K562 (cell line): ENCODE data around the gene MALRD1. TPM values are rescaled to one million over a fixed set of nuclear protein-coding genes. Genes with fewer than 3 reads are reported as not detected.

ENCODE experiments used
- ATAC-seq: fragments of 200-7000 bp; cut with Tn5 transposase; 3 replicates; pipeline ENCODE4 v1.9.1; 2020; ENCODE audit warnings: moderate library complexity
- BruUV-seq: library from RNA; stranded (reverse); fragments of 400-500 nt; replicated peaks from 2 replicates; lab custom pipeline; 2021; lab: Mats Ljungman, UMichigan
- CTCF ChIA-PET: fragments of 300-600 bp; formaldehyde crosslinking; extraction: SDS; loops from one replicate; lab custom pipeline; 2021; ENCODE audit warnings: low intra/inter-chr PET ratio; lab: Yijun Ruan, JAX
- POLR2A ChIA-PET: fragments of 300-600, 350-650 bp; sonication (Branson Sonifier 250); formaldehyde crosslinking; extraction: SDS; loops from one replicate; lab custom pipeline; 2021; ENCODE audit warnings: antibody characterized with exemption, inconsistent platforms; lab: Yijun Ruan, JAX
- DNase-seq, 4 experiments: peaks; one replicate each; pipeline versions ENCODE4 v3.0.0 to v3.0.0-alpha.2; 2011 to 2018; ENCODE audit warnings: low spot score in 3 of 4, mixed read lengths in 3 of 4; ENCODE audit errors: extremely low read depth in 1 of 4
- FAIRE-seq: peaks from 2 replicates; lab custom pipeline; 2011; peaks lifted over from hg19 to GRCh38; lab: Jason Lieb, UNC
- H2AFZ ChIP-seq: 2 replicates; pipeline ENCODE4 v1.6.0; 2011; ENCODE audit warnings: low read depth, low read length, control low read depth, inconsistent platforms
- H3K27ac ChIP-seq: fragments of 200-600 bp; 3 replicates; pipeline ENCODE4 v1.8.0; 2011; ENCODE audit warnings: low read depth, mild to moderate bottlenecking, control low read depth, inconsistent platforms, low read length, moderate library complexity, mixed read lengths; ENCODE audit errors: extremely low read depth
- H3K27me3 ChIP-seq, 2 experiments: fragments of 300-600 bp in 1 of 2; 2 replicates in 1 of 2; 3 replicates in 1 of 2; pipeline versions ENCODE4 v1.6.0 to v1.8.0; 2011; ENCODE audit warnings: inconsistent platforms in 2 of 2, low read length in 2 of 2, mild to moderate bottlenecking in 1 of 2, mixed read lengths in 1 of 2, moderate library complexity in 1 of 2; ENCODE audit not compliant: control insufficient read depth in 2 of 2, insufficient read depth in 2 of 2
- H3K36me3 ChIP-seq: fragments of 300-600 bp; 3 replicates; pipeline ENCODE4 v1.8.0; 2011; ENCODE audit warnings: mild to moderate bottlenecking, low read length, inconsistent platforms; ENCODE audit not compliant: control insufficient read depth, insufficient read depth
- H3K4me1 ChIP-seq, 2 experiments: fragments of 200-600 bp in 1 of 2; replicated peaks in 1 of 2; 2 replicates in 1 of 2; 3 replicates in 1 of 2; pipeline versions ENCODE4 v1.5.1 to v1.8.0; 2011; ENCODE audit warnings: inconsistent platforms in 2 of 2, low read length in 2 of 2, mild to moderate bottlenecking in 1 of 2, mixed read lengths in 1 of 2, moderate library complexity in 1 of 2; ENCODE audit not compliant: control insufficient read depth in 2 of 2, insufficient read depth in 2 of 2
- H3K4me2 ChIP-seq: 2 replicates; pipeline ENCODE4 v1.6.1; 2011; ENCODE audit warnings: low read length, control low read depth, inconsistent platforms, mixed read lengths; ENCODE audit not compliant: insufficient read depth
- H3K4me3 ChIP-seq: fragments of 200-600 bp; sonication (generic), shearing (Covaris generic); 2 replicates; pipeline ENCODE4 v1.5.1; 2016; ENCODE audit warnings: control low read depth, inconsistent platforms
- H3K79me2 ChIP-seq: fragments of 200-600 bp; 3 replicates; pipeline ENCODE4 v1.8.0; 2011; ENCODE audit warnings: low read length, inconsistent platforms; ENCODE audit not compliant: control insufficient read depth, insufficient read depth
- H3K9ac ChIP-seq, 2 experiments: 2 replicates each; pipeline versions ENCODE4 v1.6.0 to v1.6.1; 2011; ENCODE audit warnings: low read depth in 2 of 2, low read length in 2 of 2, control low read depth in 1 of 2, inconsistent platforms in 1 of 2, mild to moderate bottlenecking in 1 of 2, mixed read lengths in 1 of 2; ENCODE audit not compliant: insufficient read depth in 1 of 2
- H3K9me1 ChIP-seq: one replicate; pipeline ENCODE4 v1.6.0; 2011; ENCODE audit warnings: inconsistent platforms, mild to moderate bottlenecking, low read length, moderate library complexity; ENCODE audit not compliant: control insufficient read depth, insufficient read depth
- H3K9me3 ChIP-seq: replicated peaks from 2 replicates; pipeline ENCODE4 v1.5.1; 2011; ENCODE audit warnings: low read depth, low read length, inconsistent platforms; ENCODE audit not compliant: control insufficient read depth, insufficient read depth
- H4K20me1 ChIP-seq: replicated peaks from 2 replicates; pipeline ENCODE4 v1.6.1; 2011; ENCODE audit warnings: low read length, inconsistent platforms, mixed read lengths; ENCODE audit not compliant: control insufficient read depth, insufficient read depth
- EWSR1 ChIP-seq: fragments of 450-650 bp; IDR thresholded peaks from 2 replicates; pipeline ENCODE4 v1.6.1; 2018; ENCODE audit warnings: borderline replicate concordance, mild to moderate bottlenecking, low read depth, moderate library complexity; ENCODE audit not compliant: partially characterized antibody
- FIP1L1 ChIP-seq: fragments of 200-400 bp; formaldehyde crosslinking; IDR thresholded peaks from 2 replicates; pipeline ENCODE4 v1.6.1; 2018; ENCODE audit warnings: mild to moderate bottlenecking, low read depth, low read length; ENCODE audit not compliant: poor library complexity, severe bottlenecking
- NFXL1 ChIP-seq: fragments of 450-650 bp; formaldehyde crosslinking; IDR thresholded peaks from 2 replicates; pipeline ENCODE4 v1.4.0; 2021; ENCODE audit warnings: mild to moderate bottlenecking
- RBBP5 ChIP-seq: fragments of 200-600 bp; sonication (generic); IDR thresholded peaks from 2 replicates; pipeline ENCODE4 v1.6.1; 2012; ENCODE audit warnings: borderline replicate concordance, mild to moderate bottlenecking, low read length, control low read depth, inconsistent platforms; ENCODE audit not compliant: insufficient read depth, poor library complexity, severe bottlenecking
- RBM25 ChIP-seq: fragments of 200-400 bp; formaldehyde crosslinking; IDR thresholded peaks from 2 replicates; pipeline ENCODE4 v1.6.1; 2018; ENCODE audit warnings: low read length, low read depth, moderate library complexity; ENCODE audit not compliant: severe bottlenecking
- RBM39 ChIP-seq: fragments of 200-400 bp; formaldehyde crosslinking; optimal IDR thresholded peaks from 2 replicates; pipeline ENCODE3; 2018; ENCODE audit warnings: low read depth, low read length
- SETDB1 ChIP-seq: IDR thresholded peaks from one replicate; pipeline ENCODE4 v1.6.1; 2012; ENCODE audit warnings: low read length, control low read depth, inconsistent platforms
- TBP ChIP-seq: optimal IDR thresholded peaks from 2 replicates; pipeline ENCODE3; 2011; ENCODE audit warnings: low read depth, low read length, improper control_type of control experiment
- ZNF384 ChIP-seq: IDR thresholded peaks from 2 replicates; pipeline ENCODE4 v1.6.1; 2012; ENCODE audit warnings: low read depth, low read length, improper control_type of control experiment
- ZNF668 ChIP-seq: fragments of 250-450 bp; sonication (Bioruptor Pico); IDR thresholded peaks from 2 replicates; pipeline ENCODE4 v1.8.0; 2022; ENCODE audit warnings: mild to moderate bottlenecking, inconsistent platforms
- WGBS: fragments of 100-300 bp; shearing (Covaris generic); methylation state at CpG from one replicate; pipeline ENCODE4 v1.1.6; 2016; ENCODE audit warnings: low coverage, mixed read lengths; ENCODE audit not compliant: insufficient coverage; ENCODE audit errors: missing lambda C conversion rate; 5-methylcytosine and 5-hydroxymethylcytosine counted together
- in situ Hi-C: fragments of 300-500 bp; cut with MboI; formaldehyde crosslinking; loops from 4 replicates; pipeline ENCODE4 v1.15.0; 2018; ENCODE audit warnings: inconsistent platforms, mixed read lengths
- intact Hi-C: fragments of 100-400 bp; cut with micrococcal nuclease; formaldehyde crosslinking; loops from 2 replicates; pipeline ENCODE4 v1.14.2; 2022
- polyA plus RNA-seq, 8 experiments: library from polyadenylated mRNA; depleted of rRNA in 4 of 8; stranded (reverse) in 5 of 8; unstranded in 3 of 8; fragments of >200 nt; fragmentation: Nextera tagmentation in 2 of 8; fragmentation: Illumina TruSeq in 1 of 8; extraction: Ambion mirVana in 2 of 8; extraction: Trizol in 1 of 8; gene quantifications; 2 replicates each; pipeline versions ENCODE4 v1.2.1 to v1.2.3, GENCODE V29; 2011 to 2014; ENCODE audit warnings: inconsistent platforms in 1 of 8, missing spikeins in 1 of 8
- total RNA-seq, 7 experiments: library from RNA; depleted of rRNA in 6 of 7; stranded (reverse); fragments of >200 nt in 6 of 7; fragmentation: Illumina TruSeq in 2 of 7; extraction: Trizol in 2 of 7; gene quantifications; 2 replicates each; pipeline versions ENCODE4 v1.2.1 to v1.2.3, GENCODE V29; 2011 to 2021; ENCODE audit warnings: low replicate concordance in 1 of 7
- TF ChIP-seq, protein P1 (sequence below): fragments of 450-650 bp; formaldehyde crosslinking; IDR thresholded peaks from 2 replicates; pipeline ENCODE4 v1.4.0; 2020; ENCODE audit warnings: mild to moderate bottlenecking, moderate library complexity
- TF ChIP-seq, protein P2 (sequence below): fragments of 450-650 bp; formaldehyde crosslinking; IDR thresholded peaks from 2 replicates; pipeline ENCODE4 v1.4.0; 2022; ENCODE audit warnings: missing genetic modification characterization

MALRD1 gene
- total and polyA plus RNA-seq, 9 of the 15 experiments (the other 6 are each of a cell fraction or from before 2014, with no cell fraction given) = not detected

DNA sequence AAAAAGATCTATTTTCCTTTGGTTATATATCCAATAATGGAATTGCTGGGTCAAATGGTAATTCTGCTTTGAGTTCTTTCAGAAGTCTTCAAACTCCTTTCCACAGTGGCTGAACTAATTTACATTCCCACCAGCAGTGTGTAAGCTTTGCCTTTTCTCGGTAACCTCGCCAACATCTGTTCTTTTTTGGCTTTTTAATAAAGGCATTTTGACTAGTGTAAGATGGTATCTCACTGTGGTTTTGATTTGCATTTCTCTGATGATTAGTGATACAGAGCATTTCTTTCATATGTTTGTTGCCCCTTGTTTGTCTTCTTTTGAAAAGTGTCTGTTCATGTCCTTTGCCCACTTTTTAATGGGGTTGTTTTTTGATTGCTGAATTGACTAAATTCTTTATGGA lies 285.0 kb downstream of the MALRD1 start:
- Histone ChIP-seq H3K9ac (no peak overlapping the region), H4K20me1 (no peaks in the 10 kb centered on the region), H3K4me3 (no peak overlapping the region), H3K27me3 (no peaks in the 10 kb centered on the region), H3K4me2 (no peak overlapping the region), H3K9me3 (peaks cover 2% of the 10 kb centered on the region; the same call in 1 of the 2 replicates), H3K36me3 (no peaks in the 10 kb centered on the region), H3K9me1 (no peaks in the 10 kb centered on the region), H3K79me2 (no peaks in the 10 kb centered on the region), H3K4me1 (no peaks in the 10 kb centered on the region), H2AFZ (no peak overlapping the region), H3K27ac (no peak overlapping the region)
- intact Hi-C loops = no loop called here
- TF ChIP-seq FIP1L1 = no peak
- TF ChIP-seq, protein P1, sequence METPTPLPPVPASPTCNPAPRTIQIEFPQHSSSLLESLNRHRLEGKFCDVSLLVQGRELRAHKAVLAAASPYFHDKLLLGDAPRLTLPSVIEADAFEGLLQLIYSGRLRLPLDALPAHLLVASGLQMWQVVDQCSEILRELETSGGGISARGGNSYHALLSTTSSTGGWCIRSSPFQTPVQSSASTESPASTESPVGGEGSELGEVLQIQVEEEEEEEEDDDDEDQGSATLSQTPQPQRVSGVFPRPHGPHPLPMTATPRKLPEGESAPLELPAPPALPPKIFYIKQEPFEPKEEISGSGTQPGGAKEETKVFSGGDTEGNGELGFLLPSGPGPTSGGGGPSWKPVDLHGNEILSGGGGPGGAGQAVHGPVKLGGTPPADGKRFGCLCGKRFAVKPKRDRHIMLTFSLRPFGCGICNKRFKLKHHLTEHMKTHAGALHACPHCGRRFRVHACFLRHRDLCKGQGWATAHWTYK (CRISPR knock-in tag) = no peak
- ChIA-PET CTCF (no interaction called here), POLR2A (no interaction called here)
- FAIRE-seq = no peak
- in situ Hi-C loops = no loop called here
- BruUV-seq = no TSS peak
- ATAC-seq = no peak
- 0% methylated on average over 2 of the region's 2 CpGs for WGBS
- DNase-seq = no peak

DNA sequence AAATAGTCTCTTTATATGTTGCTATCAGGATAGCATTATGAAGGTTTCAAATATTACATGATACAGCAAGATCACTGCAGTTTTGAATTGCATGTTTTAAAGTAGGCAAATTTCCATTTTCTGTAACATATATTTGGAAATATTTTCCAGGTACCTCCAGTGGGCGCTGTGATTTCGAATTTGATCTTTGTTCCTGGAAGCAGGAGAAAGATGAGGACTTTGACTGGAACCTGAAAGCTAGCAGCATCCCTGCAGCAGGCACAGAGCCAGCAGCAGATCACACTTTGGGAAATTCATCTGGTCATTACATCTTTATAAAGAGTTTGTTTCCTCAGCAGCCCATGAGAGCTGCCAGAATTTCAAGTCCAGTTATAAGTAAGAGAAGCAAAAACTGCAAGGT lies 299.0 kb downstream of the MALRD1 start:
- ATAC-seq (no peak), DNase-seq (no peak), FAIRE-seq (no peak)
- Histone ChIP-seq H3K9me1 (no peaks in the 10 kb centered on the region), H3K27me3 (no peaks in the 10 kb centered on the region), H2AFZ (no peak overlapping the region), H3K36me3 (no peaks in the 10 kb centered on the region), H3K4me1 (no peaks in the 10 kb centered on the region), H4K20me1 (no peaks in the 10 kb centered on the region), H3K4me3 (no peak overlapping the region), H3K27ac (no peak overlapping the region), H3K4me2 (no peak overlapping the region), H3K9me3 (no peaks in the 10 kb centered on the region), H3K79me2 (no peaks in the 10 kb centered on the region), H3K9ac (no peak overlapping the region)
- no TSS peak for BruUV-seq
- intact Hi-C loops (no loop called here), in situ Hi-C loops (no loop called here)
- CTCF ChIA-PET = no interaction called here
- POLR2A ChIA-PET = no interaction called here
- WGBS = 3% methylated on average over 2 of the region's 2 CpGs
- TF ChIP-seq RBM39 (no peak), RBBP5 (no peak), ZNF668 (CRISPR knock-in tag) (no peak), TBP (no peak), ZNF384 (no peak), NFXL1 (CRISPR knock-in tag) (no peak), RBM25 (no peak), EWSR1 (no peak), SETDB1 (no peak)
- TF ChIP-seq, protein P2, sequence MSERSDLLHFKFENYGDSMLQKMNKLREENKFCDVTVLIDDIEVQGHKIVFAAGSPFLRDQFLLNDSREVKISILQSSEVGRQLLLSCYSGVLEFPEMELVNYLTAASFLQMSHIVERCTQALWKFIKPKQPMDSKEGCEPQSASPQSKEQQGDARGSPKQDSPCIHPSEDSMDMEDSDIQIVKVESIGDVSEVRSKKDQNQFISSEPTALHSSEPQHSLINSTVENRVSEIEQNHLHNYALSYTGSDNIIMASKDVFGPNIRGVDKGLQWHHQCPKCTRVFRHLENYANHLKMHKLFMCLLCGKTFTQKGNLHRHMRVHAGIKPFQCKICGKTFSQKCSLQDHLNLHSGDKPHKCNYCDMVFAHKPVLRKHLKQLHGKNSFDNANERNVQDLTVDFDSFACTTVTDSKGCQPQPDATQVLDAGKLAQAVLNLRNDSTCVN (CRISPR knock-in tag) = no peak
